Measurements from ENCODE around the gene CCDC97.
"Not testable (repeated sequence)": the region's sequence is repeated elsewhere in the genome, so short reads cannot be mapped to it uniquely, and the experiment has no call there.

The CCDC97 gene

DNA sequence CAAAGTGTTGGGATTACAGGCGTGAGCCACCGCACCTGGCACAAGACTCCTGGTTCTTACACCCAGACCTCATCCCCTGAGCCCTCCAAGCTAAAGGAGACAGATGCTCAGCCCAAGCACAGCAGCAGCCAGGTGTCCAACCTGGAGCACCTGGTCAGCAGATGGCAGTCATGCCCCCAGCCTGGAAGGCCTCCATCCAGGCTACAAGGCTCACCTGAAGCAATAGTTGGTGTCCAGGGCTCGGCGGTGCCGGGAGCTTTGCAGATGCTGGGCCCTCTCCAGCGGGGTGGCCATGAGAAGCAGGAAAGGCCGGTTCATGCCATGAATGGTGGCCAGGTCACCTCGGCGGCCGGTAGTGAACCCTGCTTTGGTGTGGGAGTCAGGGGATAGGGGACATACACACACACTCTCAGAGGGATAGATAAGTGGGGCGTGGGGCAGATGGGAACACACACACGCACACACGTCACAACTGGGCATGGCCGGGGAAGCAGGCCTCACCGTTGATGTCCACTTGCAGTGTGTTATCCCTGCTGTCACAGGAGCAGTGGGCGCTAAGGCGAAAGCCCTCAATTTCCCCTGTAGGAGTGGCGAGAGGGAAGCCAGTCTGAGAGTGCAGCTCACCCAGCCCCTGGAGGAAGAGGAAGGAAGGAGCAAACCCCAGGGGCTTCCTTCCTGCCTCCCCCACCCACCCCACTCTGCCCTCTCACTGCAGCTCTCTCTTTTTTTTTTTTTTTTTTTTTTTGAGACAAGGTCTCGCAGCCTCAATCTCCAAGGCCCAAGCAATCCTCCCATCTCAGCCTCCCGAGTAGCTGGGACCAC is 31.9 kb downstream of the CCDC97 start:
- DNase-seq, result peak; percentile 36

DNA sequence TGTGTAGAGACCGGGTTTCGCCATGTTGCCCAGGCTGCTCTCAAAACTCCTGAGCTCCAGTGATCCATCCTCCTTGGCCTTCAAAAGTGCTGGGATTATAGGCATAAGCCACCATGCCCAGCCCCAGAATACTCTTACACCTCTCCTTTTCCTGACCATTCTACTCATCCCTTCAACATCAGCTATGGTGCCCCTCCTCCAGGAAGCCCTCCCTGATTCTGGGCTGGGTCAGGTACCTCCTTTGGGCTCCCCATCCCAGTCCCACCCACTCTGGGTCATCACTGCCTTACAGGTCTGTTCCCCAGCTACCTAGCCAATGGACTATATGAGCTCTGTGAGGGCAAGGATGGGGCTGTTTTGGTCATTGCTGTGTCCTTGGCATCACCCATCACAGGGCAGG is 34.2 kb downstream of the CCDC97 start:
- no peak for DNase-seq

GRCh38 chr19:41346916-41347315 is 36.9 kb downstream of the CCDC97 start:
- DNase-seq, result not testable (repeated sequence)

DNA sequence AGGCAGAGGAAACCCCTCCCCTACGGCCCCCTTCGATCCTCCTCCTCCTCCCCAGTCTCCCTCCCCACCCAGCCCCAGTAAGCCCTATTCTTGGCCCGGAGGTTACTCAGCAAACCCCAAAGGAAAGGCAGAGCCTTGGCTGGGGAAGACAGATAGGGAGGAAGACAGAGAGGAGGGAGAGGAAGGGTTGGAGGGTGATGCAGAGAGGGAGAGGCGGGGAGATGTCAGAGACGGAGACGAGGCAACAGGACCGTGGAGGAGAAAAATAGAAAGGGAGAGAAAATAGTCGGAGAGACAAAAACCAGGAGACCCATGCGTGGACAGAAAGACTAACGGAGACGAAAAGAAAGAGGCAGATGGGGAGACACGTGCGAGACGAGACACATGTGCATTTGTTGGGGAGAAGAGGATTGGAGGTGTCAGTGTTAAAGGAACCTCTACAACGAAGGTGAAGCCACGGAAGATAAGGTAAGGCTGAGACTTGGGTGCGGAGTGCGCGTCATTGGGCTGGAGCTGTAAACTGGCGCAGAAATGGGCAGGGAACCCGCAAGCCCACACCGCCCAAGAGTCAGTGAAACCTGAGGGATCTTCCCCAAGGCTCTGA is 40.9 kb downstream of the CCDC97 start:
- peak; percentile 28 for DNase-seq

DNA sequence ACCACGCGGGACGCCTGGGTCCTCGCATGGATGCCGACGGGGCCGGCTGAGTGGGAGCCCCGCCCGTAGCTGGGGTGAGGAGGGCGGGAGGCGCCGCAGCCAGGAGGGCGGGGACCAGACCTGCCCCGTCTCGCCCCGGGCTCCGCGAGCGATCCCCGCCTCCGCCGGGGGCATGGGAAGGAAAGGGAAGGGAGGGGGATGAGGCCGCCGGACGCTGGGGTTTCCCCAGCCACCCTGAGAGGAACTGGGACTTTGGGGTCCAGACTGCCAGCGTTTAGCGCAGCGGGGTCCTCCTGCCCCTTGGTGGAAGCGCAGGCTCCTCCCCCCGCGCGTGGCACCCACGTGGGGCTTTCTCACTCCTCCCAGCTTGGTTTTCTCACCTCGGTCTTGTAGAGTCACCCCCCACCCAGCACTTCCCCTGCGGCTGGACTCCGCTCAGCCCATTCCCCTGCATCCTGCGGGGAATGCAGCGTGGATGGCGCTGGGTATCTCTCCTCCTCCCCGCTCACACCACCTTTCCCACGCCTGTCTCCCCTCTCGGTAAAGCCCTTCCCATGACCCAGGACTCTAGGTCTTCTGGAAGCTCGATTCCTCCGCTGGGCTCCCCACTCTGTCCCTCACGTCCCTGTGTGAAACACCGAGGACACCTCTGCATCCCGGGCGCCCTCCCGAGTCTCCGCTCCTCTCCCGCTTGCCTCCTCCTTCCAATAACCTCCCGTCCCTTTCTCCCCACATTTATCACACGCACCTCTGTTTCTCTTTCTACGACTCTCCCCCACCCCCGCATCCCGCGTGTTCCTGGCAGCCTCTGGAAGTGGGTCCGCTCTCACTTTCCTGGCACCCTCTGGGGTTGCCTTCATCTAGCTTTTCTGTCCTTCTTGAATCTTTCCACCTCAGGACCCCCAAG is 41.6 kb downstream of the CCDC97 start:
- peak; percentile 89 for DNase-seq

GRCh38 chr19:41352279-41352608 is 42.3 kb downstream of the CCDC97 start:
- no peak for DNase-seq

- DNase-seq, result peak; percentile 81
These were observed 42.9 kb downstream of the CCDC97 start for GRCh38 chr19:41352609-41353465.

DNA sequence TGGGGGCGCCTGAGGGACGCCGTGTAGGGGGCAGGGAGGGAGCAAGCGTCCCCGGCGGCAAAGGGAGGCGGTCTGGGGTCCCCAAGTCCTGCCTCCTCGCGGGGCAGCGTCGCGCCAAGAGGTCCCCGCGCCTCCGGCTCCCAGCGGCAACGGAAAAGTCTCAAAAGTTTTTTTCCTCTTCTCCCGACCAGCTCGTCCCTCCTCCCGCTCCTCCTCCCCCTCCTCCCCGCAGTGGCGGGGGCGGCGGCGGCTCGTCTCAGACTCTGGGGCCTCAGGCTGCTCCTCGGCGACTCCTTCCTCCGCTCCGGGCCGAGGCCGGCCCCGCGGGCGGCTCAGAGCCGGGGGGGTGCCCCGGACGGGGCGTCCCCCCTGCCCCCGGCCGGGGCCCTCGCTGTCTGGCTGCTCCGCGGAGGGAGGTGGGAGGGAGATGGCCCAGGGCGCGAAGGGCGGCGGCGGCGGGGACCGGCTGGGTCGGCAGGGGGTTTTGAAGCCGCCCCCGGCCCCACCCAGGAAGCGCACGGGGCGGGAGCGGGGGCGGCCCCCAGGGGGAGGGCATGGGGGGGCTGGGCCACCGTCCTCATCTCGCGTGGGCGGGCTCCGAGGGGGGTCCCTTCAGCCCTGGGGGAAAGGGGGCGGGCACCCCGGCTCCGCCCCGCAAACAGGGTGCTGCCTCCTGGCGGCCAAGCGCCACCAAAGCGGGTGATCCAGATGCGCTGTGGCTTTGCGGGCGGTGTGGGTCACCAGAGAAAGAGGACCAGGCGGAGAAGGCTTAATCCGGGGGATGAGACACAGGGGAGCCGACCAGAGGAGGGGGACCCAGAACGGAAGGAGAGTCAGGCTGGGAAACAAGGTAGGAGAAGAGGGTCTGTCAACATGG is 43.7 kb downstream of the CCDC97 start, which contains the start of gene TGFB1:
TSS of gene TGFB1 (minus strand) at position 457 of the 877 bp plus-strand sequence. CDS start 878 bp downstream, outside the sequence.
- peak; percentile 96 for DNase-seq

GRCh38 chr19:41354343-41354953 is 44.5 kb downstream of the CCDC97 start:
- DNase-seq, result no peak

DNA sequence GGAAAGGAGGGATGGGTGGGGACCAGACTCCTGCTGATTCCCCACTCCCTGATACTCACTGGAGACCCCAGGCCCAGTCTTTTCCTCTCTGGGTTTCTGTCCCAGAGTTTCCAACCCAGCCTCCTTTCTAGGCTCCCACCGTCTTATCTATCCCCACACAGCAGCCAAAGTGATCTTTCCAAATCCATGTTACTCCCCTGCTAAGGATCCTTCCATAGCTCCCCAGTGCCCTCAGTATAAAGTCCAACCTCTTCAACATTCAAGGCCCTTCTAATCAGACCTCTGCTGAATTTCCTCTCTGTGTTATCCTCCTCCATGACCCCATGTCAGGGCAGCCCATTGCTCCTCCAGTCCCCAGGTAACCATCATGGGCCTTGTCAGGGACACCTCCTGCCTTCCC is 45.1 kb downstream of the CCDC97 start:
- no peak for DNase-seq

DNA sequence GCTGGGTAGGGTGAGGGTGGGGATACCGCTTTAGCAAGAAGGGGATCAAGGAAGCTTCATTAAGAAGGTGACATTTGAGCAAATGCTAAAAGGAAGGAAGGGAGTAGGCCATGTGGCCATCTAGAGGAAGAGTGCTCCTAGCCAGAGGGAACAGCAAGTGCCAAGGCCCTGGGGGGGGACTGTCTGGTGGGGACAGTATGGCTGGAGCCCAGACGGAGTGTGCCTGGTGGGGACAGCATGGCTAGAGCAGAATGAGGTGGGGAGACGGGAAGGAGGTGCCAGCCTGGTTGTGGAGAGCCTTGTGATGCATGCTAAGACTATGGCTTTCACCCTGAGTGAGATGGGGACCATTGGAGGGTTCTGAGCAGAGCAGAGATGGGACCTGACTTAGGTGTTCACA is 45.8 kb downstream of the CCDC97 start:
- DNase-seq, result no peak

- peak; percentile 53 for DNase-seq
These were observed 47.2 kb downstream of the CCDC97 start for GRCh38 chr19:41356984-41357739.

GRCh38 chr19:41357746-41358145 is 47.8 kb downstream of the CCDC97 start:
- no peak for DNase-seq

GRCh38 chr19:41359741-41360140 is 49.8 kb downstream of the CCDC97 start:
- DNase-seq, result no peak

DNA sequence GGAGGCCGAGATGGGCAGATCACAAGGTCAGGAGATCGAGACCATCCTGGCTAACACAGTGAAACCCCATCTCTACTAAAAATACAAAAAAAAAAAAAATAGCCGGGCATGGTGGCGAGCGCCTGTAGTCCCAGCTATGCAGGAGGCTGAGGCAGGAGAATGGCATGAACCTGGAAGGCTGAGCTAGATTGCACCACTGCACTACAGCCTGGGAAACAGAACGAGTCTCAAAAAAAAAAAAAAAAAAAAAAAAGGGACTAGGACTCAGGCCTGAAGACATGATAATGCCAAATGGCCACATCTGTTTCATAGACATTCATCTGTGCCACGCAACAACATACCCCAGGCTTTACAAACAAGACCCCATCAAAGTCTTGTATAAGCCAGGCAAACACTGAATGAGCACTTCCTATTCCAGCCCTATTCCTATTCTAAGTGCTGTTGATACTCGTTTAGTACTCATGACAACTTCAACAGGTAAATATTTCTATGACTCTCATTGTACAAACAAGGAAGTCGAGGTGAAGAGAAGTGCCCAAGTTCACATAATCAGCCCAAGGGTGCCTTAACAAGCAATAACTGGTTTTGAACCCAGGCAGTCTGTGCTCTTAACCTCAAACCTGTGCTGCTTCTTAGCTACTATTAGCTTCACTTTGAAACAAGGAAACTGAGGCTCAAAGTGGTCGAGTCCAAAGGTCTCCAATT is 52.3 kb downstream of the CCDC97 start:
- no peak for DNase-seq

DNA sequence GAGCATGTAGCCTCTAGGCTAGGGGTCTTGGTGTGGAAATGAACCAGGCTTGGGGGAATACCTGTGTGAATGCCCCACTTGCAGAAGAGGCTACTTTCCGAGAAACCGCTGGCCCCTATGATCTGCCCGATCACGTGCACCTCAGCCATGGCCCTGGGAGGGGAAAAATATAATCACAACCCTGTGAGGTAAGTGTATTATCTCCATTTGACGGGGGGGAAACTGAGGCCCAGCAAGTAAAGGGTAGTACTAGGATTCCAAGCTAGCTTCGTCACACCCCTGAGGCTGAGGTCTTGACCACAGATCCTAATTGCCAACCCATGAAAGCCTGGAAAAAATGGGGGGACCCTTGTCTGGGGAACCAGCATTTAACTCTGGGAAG is 53.4 kb downstream of the CCDC97 start:
- no peak for DNase-seq

GRCh38 chr19:41363753-41364523 is 54.0 kb downstream of the CCDC97 start, which contains the start of gene B9D2:
B9D2 (minus strand) TSS chr19:41364149; CDS start chr19:41363519, 630 bp downstream.
- peak; percentile 99 for DNase-seq

Measured in CD4-positive, alpha-beta T cell treated with Interleukin-10 for 1 hour (primary cell).